BJ (cell line): ENCODE measurements around the gene INPP5J. TPM values are rescaled to one million over a fixed set of nuclear protein-coding genes. Genes with fewer than 3 reads are reported as not detected.

Source experiments
- CTCF ChIA-PET: fragments of 350-600 bp; formaldehyde crosslinking; extraction: SDS; loops from one replicate; lab custom pipeline; 2021; ENCODE audit warnings: antibody characterized with exemption, inconsistent platforms; lab: Yijun Ruan, JAX
- POLR2A ChIA-PET: fragments of 300-600 bp; sonication (Branson Sonifier 250); formaldehyde crosslinking; extraction: SDS; loops from one replicate; lab custom pipeline; 2021; ENCODE audit warnings: antibody characterized with exemption; lab: Charles Lee
- DNase-seq: peaks from one replicate; pipeline ENCODE4 v3.0.0-alpha.2; 2011; ENCODE audit warnings: low read depth
- H3K27me3 ChIP-seq: 2 replicates; pipeline ENCODE4 v1.6.0; 2011; ENCODE audit warnings: low read length; ENCODE audit not compliant: control insufficient read depth, insufficient read depth
- H3K36me3 ChIP-seq: 2 replicates; pipeline ENCODE4 v1.5.1; 2011; ENCODE audit warnings: low read length; ENCODE audit not compliant: control insufficient read depth, insufficient read depth
- H3K4me3 ChIP-seq: 2 replicates; pipeline ENCODE4 v1.5.1; 2011; ENCODE audit warnings: low read depth, mild to moderate bottlenecking, control low read depth, low read length
- polyA plus RNA-seq: library from polyadenylated mRNA; depleted of rRNA; stranded (reverse); fragments of >200 nt; gene quantifications from 2 replicates; pipeline ENCODE4 v1.2.3, GENCODE V29; 2011
- TF ChIP-seq, protein P1 (sequence below): IDR thresholded peaks from 2 replicates; pipeline ENCODE4 v1.5.1; 2011; ENCODE audit warnings: low read depth, mild to moderate bottlenecking, control low read depth, inconsistent platforms, low read length, moderate library complexity; ENCODE audit not compliant: insufficient read depth

INPP5J gene
- polyA plus RNA-seq, 1 experiment = 1.5 TPM

DNA sequence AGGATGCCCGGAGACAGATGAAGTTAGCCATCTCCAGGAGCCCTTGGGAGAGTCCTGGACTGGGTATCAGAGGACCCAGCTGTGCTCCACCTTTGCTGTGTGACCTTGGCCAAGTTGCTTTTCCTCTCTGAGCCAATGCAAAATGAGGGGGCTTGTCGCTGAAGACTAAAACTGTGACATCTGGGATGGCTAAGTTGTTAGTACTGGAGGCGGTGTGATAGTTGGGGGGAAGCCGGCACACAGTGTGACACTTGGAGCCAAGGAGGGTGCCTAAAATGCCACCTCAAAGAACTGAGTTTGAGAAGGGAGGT is 481 bp downstream of the INPP5J start:
- Histone ChIP-seq H3K4me3 (peak overlapping the region; percentile 52), H3K36me3 (no peaks in the 10 kb centered on the region), H3K27me3 (no peaks in the 10 kb centered on the region; the same call in 1 of the 2 replicates)
- ChIA-PET POLR2A (no interaction called here), CTCF (no interaction called here)
- TF ChIP-seq, protein P1, sequence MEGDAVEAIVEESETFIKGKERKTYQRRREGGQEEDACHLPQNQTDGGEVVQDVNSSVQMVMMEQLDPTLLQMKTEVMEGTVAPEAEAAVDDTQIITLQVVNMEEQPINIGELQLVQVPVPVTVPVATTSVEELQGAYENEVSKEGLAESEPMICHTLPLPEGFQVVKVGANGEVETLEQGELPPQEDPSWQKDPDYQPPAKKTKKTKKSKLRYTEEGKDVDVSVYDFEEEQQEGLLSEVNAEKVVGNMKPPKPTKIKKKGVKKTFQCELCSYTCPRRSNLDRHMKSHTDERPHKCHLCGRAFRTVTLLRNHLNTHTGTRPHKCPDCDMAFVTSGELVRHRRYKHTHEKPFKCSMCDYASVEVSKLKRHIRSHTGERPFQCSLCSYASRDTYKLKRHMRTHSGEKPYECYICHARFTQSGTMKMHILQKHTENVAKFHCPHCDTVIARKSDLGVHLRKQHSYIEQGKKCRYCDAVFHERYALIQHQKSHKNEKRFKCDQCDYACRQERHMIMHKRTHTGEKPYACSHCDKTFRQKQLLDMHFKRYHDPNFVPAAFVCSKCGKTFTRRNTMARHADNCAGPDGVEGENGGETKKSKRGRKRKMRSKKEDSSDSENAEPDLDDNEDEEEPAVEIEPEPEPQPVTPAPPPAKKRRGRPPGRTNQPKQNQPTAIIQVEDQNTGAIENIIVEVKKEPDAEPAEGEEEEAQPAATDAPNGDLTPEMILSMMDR = no peak
- no peak for DNase-seq

DNA sequence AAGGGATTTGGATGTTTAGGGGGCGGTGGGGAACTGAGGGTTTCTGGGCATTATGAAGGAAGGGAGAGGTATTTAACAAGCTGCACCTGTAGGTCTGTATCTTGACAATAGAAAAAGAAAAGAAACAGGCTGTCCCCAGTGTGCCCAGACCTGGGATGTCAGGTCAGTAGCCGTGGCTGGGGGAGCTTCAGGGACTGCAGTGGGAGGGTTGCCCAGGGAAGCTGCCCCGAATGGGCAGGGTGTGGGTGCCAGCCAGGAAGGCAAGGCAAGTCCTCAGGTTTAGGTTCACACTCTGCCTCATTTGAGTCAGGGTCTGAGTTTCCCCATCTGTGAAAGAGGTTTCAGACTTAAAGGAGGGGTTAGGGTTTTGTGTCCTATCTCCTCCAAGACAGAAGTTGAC is 1.5 kb downstream of the INPP5J start:
- no peak for DNase-seq
- Histone ChIP-seq H3K36me3 (no peaks in the 10 kb centered on the region), H3K4me3 (no peak overlapping the region), H3K27me3 (no peaks in the 10 kb centered on the region; the same call in 1 of the 2 replicates)
- POLR2A ChIA-PET = interaction anchor here (0.6 kb wide), 1 partner anchor 105 kb away, joined by 9 read pairs; no protein-coding TSS in a partner anchor
- CTCF ChIA-PET = interaction anchor here (1.0 to 2.2 kb wide), 6 partner anchors 12 to 35 kb away, joined by 3 to 10 read pairs (median 3); partner anchors contain the start of genes PLA2G3 and SELENOM
- TF ChIP-seq, protein P1 = no peak

DNA sequence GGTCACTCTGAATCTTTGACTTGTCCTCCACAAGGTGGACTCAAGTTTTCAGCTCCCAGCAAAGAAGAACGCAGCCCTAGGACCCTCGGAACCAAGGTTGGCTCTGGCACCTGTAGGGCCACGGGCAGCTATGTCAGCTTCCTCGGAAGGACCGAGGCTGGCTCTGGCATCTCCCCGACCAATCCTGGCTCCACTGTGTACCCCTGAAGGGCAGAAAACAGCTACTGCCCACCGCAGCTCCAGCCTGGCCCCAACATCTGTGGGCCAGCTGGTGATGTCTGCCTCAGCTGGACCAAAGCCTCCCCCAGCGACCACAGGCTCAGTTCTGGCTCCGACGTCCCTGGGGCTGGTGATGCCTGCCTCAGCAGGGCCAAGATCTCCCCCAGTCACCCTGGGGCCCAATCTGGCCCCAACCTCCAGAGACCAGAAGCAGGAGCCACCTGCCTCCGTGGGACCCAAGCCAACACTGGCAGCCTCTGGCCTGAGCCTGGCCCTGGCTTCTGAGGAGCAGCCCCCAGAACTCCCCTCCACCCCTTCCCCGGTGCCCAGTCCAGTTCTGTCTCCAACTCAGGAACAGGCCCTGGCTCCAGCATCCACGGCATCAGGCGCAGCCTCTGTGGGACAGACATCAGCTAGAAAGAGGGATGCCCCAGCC is 2.2 kb downstream of the INPP5J start:
- ChIA-PET POLR2A (interaction anchor here (0.6 kb wide), 1 partner anchor 105 kb away, joined by 9 read pairs; no protein-coding TSS in a partner anchor), CTCF (interaction anchor here (1.0 to 2.2 kb wide), 6 partner anchors 12 to 36 kb away, joined by 3 to 10 read pairs (median 3); partner anchors contain the start of genes PLA2G3 and SELENOM)
- TF ChIP-seq, protein P1 = no peak
- Histone ChIP-seq H3K36me3 (no peaks in the 10 kb centered on the region), H3K27me3 (no peaks in the 10 kb centered on the region; the same call in 1 of the 2 replicates), H3K4me3 (no peak overlapping the region)
- DNase-seq = no peak

DNA sequence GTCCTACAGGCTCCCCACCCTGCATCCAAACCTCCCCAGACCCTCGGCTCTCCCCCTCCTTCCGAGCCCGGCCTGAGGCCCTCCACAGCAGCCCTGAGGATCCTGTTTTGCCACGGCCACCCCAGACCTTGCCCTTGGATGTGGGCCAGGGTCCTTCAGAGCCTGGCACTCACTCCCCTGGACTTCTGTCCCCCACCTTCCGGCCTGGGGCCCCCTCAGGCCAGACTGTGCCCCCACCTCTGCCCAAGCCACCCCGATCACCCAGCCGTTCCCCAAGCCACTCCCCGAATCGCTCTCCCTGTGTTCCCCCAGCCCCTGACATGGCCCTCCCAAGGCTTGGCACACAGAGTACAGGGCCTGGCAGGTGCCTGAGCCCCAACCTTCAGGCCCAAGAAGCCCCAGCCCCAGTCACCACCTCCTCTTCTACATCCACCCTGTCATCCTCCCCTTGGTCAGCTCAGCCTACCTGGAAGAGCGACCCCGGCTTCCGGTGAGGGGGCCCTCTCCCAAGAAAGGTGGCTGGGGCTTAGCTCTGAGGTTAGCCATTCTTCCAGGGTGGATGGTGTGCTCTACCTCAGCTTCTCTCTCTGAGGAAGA is 2.9 kb downstream of the INPP5J start:
- ChIA-PET CTCF (interaction anchor here (1.3 to 2.2 kb wide), 3 partner anchors 11 to 24 kb away, joined by 3 to 10 read pairs (median 5); partner anchors contain the start of gene SELENOM), POLR2A (no interaction called here)
- Histone ChIP-seq H3K4me3 (no peak overlapping the region), H3K27me3 (no peaks in the 10 kb centered on the region; the same call in 1 of the 2 replicates), H3K36me3 (no peaks in the 10 kb centered on the region)
- TF ChIP-seq, protein P1 = no peak
- DNase-seq = no peak
